GM19328 (cell line): ENCODE data around the gene RBM20.

Experiments used
- ATAC-seq: cut with Tn5 transposase; IDR thresholded peaks from one replicate; pipeline ENCODE4 v1.9.1; 2021; ENCODE audit warnings: mild to moderate bottlenecking, moderate library complexity; ENCODE audit not compliant: unreplicated experiment

RBM20 gene

DNA sequence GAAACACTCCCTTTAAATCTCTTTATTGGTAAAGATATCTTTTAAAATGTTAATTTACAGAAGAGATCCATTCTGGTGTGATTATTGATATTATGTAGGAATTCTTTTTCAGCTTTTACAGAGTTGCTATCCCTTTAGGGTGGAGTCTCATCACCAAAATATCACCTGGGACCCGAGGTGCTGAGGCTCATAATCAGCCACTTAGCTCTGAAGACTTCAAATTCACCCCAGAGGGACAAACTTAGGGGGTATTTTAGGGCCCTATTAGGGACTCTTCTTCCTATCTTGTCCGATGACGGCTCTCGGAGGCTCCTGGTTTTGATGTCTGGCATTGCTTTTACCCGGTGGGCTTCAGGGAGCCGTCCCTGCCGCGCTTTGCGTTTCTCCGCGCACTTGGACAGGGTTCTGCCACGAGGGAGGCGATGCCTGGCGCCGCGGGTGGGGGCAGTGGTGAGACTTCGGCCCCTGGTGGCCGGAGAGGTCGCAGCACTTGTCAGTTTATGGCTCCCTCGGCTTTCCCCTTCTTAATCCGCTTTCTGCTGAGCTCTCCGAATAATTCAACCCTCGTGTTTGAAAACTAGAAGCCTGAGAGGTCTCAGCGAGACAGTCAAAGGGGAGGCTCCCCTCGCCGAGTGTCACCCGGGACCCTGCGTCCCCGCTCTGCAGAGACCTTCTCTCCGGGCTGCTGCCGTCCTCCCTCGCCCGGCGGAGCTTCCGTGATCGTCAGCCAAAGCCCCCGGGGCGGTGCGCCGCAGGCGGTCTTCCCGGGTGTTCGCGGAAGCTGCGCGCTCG is 27.8 kb downstream of the RBM20 start:
- ATAC-seq = peak; percentile 97

DNA sequence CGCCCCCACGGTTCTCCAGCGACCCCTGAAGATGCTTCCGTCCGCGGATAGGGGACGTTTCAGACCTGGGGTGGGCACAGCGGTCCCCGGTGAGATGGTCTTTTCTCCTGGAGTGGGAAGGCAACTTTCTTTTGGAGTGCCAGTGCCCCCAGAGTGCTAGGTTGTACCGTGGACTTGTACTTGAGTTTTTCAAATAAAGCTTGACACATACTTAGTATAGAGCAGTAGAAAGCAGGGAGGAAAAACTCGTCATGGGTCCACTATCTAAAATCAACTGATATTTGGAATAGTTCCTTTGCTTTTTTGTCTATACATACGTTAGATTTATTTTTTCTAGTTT is 28.4 kb downstream of the RBM20 start:
- ATAC-seq = peak; percentile 30

DNA sequence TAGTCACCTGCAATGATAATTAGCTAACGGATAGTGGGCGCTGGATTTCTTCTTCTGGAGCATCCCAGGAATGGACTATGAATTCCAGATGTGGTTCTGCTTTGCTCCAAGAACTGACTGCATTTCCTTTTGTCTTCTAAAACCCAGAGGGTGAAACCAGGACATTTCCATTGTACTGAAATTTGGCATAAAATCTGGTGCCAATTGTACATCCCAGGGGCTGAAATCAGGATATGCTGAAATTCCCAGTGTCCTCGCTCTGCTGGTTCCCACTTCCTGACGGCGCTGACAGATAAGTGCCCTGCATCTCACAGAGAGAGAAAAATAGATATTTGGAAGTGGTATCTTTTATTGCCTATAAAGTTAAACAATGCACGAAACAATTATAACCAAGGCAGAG is 31.9 kb downstream of the RBM20 start:
- no peak for ATAC-seq

DNA sequence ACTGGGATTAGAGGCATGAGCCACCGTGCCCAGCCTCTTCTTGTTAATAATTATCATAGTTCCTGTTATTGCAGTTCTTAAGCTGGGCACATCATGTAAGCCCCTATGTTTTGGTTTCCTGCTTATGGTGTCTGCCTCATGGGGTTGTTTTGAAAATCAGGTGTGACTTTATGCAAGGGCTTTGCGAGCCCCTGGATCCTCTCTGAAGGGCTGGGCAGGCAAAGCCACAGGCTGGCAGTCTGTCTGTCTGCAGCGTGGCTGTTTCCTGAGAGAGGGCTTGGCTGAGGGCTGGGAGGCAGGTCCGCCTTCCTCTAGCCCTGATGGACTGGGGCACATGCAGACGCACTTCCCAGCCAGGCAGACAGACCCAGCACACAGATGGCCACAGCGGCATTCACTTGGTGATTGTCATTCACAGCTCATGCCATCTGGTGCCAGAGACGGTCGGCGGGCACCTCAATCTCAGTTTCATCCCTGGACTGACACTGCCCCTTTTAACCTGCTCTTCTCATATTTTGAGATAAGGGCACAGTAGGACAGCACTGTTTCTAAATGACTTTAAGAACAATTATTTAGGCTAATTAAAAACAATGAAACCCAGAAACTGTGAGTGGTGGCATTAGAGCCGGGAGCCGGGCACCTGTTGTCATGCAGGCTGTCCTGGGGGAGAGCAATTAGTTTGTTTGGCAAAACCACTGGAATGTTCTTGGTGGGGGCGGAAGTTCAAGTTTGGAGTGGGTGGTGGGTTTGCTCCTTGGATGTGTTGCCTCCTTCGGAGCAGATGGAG is 35.5 kb downstream of the RBM20 start:
- no peak for ATAC-seq

DNA sequence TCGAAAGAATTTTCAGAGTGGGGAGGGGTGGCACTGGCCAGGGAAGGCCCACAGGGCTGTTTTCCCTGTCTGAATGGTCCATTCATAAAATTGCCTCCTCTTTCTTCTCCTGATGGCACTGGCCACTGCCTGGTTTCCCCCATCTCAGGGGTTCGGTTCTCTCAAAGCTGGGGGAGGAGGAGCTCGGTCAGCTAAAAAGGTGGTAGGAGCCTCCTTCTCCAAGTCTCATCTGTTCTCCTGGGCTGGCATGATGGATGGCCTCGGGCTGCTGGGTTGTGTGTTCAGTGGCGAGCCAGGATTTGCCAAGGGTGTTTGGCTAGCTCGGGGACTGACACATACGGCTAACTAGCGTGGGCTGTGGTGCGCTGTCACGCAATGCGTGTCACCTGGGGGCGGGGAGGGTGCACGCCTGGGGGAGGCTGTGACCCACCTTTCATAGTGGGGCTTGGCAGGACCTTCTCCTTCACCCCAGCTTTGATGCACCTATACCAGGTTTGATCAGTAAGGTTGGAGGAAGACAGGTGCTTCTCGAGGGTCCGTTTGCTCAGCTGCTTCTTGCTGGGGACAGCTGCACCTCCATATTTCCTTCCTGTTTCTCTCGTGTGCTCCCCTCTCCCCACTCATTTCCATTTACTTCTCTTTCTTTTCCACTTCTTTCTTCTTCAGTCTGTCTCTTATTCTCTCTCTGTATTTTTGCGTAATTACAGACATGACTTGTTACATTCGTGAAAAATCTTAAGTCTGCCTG is 36.3 kb downstream of the RBM20 start:
- no peak for ATAC-seq

DNA sequence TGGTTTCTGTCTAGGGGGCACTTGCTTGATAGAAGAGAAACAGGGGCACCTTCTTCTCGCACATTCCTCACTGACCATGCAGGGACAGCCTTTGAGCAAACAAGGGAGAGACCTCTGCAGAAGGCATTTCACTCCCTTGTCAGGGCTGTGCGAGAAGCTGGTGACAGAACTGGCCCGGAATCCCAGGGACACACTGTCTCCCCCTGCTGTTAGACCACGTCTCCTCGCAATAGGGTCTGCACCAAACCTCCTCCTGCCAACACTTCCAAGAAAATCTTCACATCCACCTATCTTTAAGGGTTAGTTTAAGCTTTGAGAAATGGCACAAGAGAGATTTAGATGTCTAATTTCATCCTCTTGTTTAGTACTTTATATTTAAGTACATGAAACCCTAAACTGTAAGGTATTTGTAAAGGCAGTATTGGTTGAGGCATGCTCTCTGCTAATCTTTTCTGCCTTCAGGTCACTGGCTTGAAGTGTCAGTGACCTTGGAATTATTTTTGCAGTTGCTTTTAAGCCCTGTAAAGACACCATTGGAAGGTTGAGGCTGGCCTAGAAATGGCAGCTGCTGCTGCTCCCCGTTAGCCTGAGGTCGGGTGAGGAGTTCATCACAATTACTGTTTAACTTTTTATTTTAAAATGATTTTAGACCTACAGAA is 37.0 kb downstream of the RBM20 start:
- ATAC-seq = no peak

DNA sequence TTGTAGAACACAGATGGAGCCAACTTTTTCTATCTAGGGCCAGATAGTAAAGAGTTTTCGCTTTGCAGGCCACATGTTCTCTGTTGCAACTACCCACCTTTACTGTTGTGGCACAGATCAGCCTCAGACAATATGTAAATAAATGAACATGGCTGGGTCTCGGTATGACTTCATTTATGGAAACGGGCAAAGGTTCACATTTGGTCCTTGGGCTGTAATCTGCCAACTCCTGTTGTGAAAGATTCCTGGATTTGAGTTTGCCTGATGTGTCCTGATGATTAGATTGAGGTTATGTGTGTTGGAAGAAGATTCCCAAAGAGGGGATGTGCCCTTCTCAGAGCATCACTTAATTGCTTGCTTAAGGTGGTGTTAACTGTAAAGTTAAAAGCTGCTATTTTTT is 38.2 kb downstream of the RBM20 start:
- ATAC-seq = no peak

DNA sequence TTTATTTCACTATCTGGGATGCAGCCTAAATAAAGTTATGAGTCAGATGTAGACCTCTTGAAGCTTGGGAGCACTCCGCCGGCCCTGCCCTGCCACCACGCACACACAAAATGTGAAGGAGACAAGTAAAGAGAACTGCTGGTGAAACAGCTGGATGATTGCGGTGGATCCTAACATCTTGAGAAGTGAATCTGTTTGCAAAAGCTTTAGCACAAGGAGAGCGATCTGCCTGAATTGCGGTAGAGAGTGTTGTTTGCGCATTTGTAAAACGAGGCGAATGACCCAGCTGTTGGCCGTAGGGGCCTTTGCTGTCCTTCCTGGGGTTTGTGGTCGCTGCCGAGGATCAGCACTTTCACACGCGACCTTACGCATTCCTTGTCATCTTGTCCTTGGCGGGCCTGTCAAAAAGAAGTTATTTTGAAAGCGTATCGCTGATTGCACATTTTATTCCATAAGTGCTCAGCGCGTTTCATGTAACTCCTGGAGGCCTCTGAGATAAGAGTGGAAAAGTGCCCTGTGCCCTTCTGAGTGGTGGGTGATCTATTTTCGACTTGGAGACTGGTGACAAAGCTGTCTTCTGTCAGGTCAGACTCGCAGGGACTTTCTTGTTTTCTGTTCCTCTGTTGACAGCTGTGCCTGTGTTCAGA is 40.8 kb downstream of the RBM20 start:
- no peak for ATAC-seq

DNA sequence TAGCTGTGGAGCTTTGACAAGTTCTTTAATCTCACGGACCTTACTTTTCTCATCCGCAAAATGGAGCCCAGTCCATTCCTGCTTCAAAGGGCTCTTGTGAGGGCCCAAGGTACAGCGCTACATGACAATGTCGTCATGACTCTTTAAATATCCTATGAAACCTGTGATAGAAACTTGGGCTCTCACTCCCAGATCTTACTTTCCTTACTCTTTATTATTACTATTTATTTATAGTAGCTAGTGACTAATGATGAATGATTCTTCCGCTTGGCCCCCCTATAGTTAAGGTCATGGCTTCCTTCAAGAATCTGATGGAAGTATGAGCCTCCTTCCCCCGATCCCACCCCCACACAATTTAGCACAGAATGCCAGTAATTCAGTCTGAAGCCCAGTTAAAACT is 41.9 kb downstream of the RBM20 start:
- no peak for ATAC-seq

DNA sequence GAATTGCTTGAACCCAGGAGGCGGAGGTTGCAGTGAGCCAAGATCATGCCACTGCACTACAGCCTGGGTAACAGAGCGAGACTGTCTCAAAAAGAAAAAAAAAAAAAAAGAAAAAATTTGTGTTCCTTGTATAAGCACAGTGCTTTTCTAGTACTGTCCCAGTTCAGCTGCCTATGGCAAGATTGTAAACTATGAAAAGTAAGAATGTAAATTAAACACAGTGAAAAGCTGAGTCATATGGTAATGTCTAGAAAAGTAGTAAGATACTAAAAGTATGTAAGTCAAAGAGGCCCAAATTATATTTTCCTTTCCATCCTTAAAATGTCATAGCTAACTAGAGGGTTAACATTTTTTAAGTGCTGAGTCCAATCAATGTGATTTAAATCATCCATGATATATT is 42.8 kb downstream of the RBM20 start:
- ATAC-seq = no peak

DNA sequence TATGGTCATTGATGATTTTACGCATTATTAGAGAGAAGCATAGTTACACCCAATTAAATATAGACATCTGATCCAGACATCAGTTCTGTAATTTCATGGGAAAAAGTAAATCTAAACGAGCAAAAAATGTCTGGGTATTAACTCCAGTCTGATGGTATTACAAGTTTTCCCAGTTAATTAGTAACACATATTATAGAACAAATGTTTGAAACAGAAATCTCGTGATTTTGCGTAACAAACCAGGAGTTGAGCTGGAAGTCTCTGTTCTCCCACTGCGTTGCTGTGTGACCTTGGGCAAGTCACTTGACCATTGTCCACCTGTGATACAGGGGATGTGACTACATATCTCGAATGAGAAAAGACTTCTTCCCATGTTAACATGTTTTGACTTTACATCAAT is 43.3 kb downstream of the RBM20 start:
- ATAC-seq = no peak

DNA sequence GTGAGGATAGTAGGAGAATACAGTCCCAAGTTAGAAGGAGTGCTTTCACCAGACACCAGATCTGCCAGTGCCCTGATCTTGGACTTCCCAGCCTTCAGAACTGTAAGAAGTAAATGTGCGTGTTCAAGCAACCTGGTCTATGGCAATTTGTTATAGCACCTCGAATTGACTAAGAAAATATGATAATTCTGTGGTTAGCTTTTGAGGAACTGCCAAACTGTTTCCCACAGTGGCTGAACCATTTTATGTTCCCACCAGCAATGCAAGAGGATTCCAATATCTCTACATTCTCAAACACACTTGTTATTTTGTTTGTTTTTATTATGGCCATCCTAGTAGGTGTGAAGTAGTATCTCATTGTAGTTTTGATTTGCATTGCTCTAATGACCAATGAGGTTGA is 47.0 kb downstream of the RBM20 start:
- no peak for ATAC-seq

DNA sequence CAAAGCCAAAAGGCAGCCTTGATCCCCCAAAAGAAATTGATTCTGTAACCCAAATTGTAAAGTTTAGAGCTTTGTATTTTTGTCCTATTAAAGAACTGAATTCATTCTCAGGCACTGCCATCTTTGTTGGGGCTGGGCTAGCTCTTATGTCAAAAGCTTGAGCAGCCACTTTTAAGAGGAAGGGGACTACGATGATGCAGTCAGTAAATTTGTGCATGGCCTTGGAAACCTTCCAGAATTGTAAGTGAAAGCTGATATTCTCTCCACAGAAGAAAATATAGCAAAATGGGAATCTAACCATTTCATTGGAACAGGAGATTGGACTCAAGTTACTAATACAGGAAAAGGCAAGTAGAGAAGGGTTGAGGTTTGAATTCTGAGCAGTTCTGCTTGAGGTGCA is 50.1 kb downstream of the RBM20 start:
- no peak for ATAC-seq

DNA sequence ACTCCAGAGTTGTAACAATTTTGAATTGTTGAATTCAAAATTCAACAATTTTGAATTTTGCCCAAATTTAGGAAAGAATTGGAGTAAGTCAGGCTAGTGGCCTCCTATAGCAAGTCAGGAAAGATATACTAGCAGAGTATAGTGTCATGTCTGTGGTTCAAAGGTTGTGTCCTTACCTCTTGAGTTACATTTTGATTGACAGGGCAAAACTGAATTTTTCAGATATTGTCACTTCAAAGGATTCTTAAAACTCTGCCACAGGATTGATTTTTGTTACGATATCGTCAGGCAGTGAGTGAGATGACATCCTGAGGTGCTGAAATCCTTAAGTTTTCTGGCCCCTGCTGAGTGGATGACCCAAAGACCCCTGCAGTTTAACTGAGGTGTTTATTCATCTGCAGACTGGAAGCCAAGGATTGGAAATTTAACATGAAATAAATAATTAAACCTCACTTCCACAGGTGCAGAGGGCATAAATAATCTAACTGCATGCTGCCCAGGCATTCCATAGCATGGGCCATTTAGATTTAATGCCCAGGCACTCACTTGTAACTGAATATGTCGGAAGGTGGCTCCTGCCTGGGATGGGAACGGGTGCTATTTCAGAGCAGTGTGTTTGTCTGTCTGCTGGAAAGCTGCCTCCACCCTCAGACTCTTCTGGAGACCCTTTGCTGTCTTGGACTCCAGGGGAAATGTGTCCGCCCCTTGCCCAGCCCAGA is 50.8 kb downstream of the RBM20 start:
- no peak for ATAC-seq

DNA sequence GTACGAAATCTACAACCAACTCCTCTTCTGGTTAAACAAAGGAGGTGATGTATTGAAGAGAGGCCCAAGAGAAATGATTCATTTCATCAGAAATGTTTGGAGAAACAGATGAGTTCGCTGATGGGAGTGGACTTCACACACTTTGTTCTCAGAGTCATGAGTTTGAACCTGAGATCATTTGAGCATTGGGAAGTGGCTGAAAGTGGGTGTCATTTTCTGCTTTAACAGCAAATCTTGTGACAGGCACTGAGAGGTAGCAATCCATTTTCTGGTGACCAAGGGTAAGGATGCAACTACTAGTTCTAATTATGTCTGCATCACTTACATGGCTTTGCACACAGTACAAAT is 51.4 kb downstream of the RBM20 start:
- no peak for ATAC-seq

DNA sequence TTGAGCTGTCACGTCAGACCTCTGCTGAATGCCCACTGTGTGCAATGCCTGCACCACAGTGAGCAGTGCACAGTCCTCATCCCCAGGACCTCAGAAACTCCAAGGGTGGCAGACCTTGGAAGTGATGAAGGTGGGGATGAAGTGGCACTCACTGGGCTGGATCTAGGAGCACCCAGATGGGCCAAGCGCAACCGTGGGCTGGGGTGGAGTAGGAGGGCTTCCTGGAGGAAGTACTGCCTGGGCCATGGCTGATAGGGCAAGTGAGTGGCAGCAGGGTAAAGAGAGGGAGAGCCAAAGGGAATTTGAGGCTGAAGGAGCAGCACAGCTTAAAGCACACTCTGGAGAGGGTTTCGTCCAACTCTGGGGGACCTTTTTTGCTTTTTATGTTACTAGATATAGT is 52.3 kb downstream of the RBM20 start:
- ATAC-seq = no peak

DNA sequence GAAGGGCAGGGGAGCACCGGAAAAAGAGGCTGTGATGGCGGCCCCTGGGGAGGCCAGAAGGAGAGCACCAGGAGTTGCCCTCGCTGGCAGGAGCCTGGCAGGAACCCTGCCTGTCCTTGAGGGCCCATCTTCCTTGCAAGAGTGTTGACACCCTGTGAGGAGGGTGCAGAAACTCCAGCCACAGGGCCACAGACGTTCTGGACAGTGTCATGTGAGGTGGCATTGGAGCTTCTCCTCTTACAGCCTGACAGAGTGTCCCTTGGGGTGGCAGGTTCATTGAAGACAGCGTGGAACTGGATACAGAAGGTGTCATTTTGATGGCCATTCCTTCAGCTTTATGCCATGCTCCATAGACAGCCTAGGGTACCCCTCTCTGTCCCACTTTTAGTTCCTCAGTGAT is 54.2 kb downstream of the RBM20 start:
- no peak for ATAC-seq

DNA sequence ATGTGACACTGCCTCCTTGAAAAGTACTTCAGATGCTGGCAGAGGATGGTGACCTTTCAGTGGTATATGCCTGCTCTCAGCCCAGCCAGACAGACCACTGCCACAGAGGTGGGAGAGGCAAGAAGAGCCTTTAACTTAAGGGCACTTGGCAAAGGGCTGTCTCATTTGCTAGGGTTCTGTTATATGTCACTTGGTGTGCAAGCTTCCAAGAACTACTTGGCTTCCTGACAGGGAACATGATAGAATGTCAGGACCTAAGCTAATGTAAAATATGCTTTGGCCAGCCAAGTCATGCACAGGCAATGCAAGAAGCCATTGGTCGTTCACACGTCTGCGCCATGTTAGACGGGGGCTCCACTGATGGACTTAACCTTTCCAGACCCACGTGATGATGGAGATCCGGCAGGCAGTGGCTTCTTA is 54.7 kb downstream of the RBM20 start:
- ATAC-seq = no peak

DNA sequence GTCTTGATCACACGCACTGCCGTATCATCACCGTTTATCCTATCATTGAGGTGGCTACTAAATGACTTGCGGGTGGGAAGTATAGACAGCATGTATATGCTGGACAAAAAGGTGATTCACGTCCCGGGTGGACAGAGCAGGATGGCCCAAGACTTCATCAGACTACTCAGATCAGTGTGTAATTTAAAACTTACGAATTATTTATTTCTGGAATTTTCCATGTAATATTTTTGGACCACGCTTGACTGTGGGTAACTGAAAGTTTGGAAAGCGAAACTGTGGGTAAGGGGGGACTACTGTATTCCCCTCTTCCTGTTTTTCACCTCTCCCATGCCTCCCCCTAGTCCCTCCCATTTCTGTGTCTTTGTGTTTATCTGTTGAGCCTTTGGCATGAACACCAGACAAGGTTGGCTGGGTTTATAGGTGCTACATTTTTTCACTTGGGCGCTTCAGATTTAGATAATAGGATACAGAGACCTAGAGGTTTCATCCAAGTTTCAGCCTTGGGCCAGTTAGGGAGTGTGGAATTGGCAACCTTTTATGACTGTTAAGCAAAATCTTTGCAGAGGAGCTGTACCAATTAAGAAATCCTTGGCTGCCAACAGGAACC is 55.8 kb downstream of the RBM20 start:
- ATAC-seq = no peak
